K562 (cell line): ENCODE measurements around the gene SRCAP. TPM values are rescaled to one million over a fixed set of nuclear protein-coding genes. Genes with fewer than 3 reads are reported as not detected.

Experiments
- ATAC-seq: fragments of 200-7000 bp; cut with Tn5 transposase; 3 replicates; pipeline ENCODE4 v1.9.1; 2020; ENCODE audit warnings: moderate library complexity
- BruUV-seq: library from RNA; stranded (reverse); fragments of 400-500 nt; replicated peaks from 2 replicates; lab custom pipeline; 2021; lab: Mats Ljungman, UMichigan
- CTCF ChIA-PET: fragments of 300-600 bp; formaldehyde crosslinking; extraction: SDS; loops from one replicate; lab custom pipeline; 2021; ENCODE audit warnings: low intra/inter-chr PET ratio; lab: Yijun Ruan, JAX
- POLR2A ChIA-PET: fragments of 300-600, 350-650 bp; sonication (Branson Sonifier 250); formaldehyde crosslinking; extraction: SDS; loops from one replicate; lab custom pipeline; 2021; ENCODE audit warnings: antibody characterized with exemption, inconsistent platforms; lab: Yijun Ruan, JAX
- DNase-seq, 4 experiments: peaks; one replicate each; pipeline versions ENCODE4 v3.0.0 to v3.0.0-alpha.2; 2011 to 2018; ENCODE audit warnings: low spot score in 3 of 4, mixed read lengths in 3 of 4; ENCODE audit errors: extremely low read depth in 1 of 4
- FAIRE-seq: peaks from 2 replicates; lab custom pipeline; 2011; peaks lifted over from hg19 to GRCh38; lab: Jason Lieb, UNC
- H2AFZ ChIP-seq: 2 replicates; pipeline ENCODE4 v1.6.0; 2011; ENCODE audit warnings: low read depth, low read length, control low read depth, inconsistent platforms
- H3K27ac ChIP-seq: fragments of 200-600 bp; 3 replicates; pipeline ENCODE4 v1.8.0; 2011; ENCODE audit warnings: low read depth, mild to moderate bottlenecking, control low read depth, inconsistent platforms, low read length, moderate library complexity, mixed read lengths; ENCODE audit errors: extremely low read depth
- H3K27me3 ChIP-seq, 2 experiments: fragments of 300-600 bp in 1 of 2; 2 replicates in 1 of 2; 3 replicates in 1 of 2; pipeline versions ENCODE4 v1.6.0 to v1.8.0; 2011; ENCODE audit warnings: inconsistent platforms in 2 of 2, low read length in 2 of 2, mild to moderate bottlenecking in 1 of 2, mixed read lengths in 1 of 2, moderate library complexity in 1 of 2; ENCODE audit not compliant: control insufficient read depth in 2 of 2, insufficient read depth in 2 of 2
- H3K36me3 ChIP-seq: fragments of 300-600 bp; 3 replicates; pipeline ENCODE4 v1.8.0; 2011; ENCODE audit warnings: mild to moderate bottlenecking, low read length, inconsistent platforms; ENCODE audit not compliant: control insufficient read depth, insufficient read depth
- H3K4me1 ChIP-seq, 2 experiments: fragments of 200-600 bp in 1 of 2; replicated peaks in 1 of 2; 2 replicates in 1 of 2; 3 replicates in 1 of 2; pipeline versions ENCODE4 v1.5.1 to v1.8.0; 2011; ENCODE audit warnings: inconsistent platforms in 2 of 2, low read length in 2 of 2, mild to moderate bottlenecking in 1 of 2, mixed read lengths in 1 of 2, moderate library complexity in 1 of 2; ENCODE audit not compliant: control insufficient read depth in 2 of 2, insufficient read depth in 2 of 2
- H3K4me2 ChIP-seq: 2 replicates; pipeline ENCODE4 v1.6.1; 2011; ENCODE audit warnings: low read length, control low read depth, inconsistent platforms, mixed read lengths; ENCODE audit not compliant: insufficient read depth
- H3K4me3 ChIP-seq: fragments of 200-600 bp; sonication (generic), shearing (Covaris generic); 2 replicates; pipeline ENCODE4 v1.5.1; 2016; ENCODE audit warnings: control low read depth, inconsistent platforms
- H3K79me2 ChIP-seq: fragments of 200-600 bp; 3 replicates; pipeline ENCODE4 v1.8.0; 2011; ENCODE audit warnings: low read length, inconsistent platforms; ENCODE audit not compliant: control insufficient read depth, insufficient read depth
- H3K9ac ChIP-seq, 2 experiments: 2 replicates each; pipeline versions ENCODE4 v1.6.0 to v1.6.1; 2011; ENCODE audit warnings: low read depth in 2 of 2, low read length in 2 of 2, control low read depth in 1 of 2, inconsistent platforms in 1 of 2, mild to moderate bottlenecking in 1 of 2, mixed read lengths in 1 of 2; ENCODE audit not compliant: insufficient read depth in 1 of 2
- H3K9me1 ChIP-seq: one replicate; pipeline ENCODE4 v1.6.0; 2011; ENCODE audit warnings: inconsistent platforms, mild to moderate bottlenecking, low read length, moderate library complexity; ENCODE audit not compliant: control insufficient read depth, insufficient read depth
- H3K9me3 ChIP-seq: replicated peaks from 2 replicates; pipeline ENCODE4 v1.5.1; 2011; ENCODE audit warnings: low read depth, low read length, inconsistent platforms; ENCODE audit not compliant: control insufficient read depth, insufficient read depth
- H4K20me1 ChIP-seq: replicated peaks from 2 replicates; pipeline ENCODE4 v1.6.1; 2011; ENCODE audit warnings: low read length, inconsistent platforms, mixed read lengths; ENCODE audit not compliant: control insufficient read depth, insufficient read depth
- CBX8 ChIP-seq: fragments of 200-600 bp; sonication (generic); IDR thresholded peaks from 2 replicates; pipeline ENCODE4 v1.6.1; 2012; ENCODE audit warnings: borderline replicate concordance, mixed run types, low read depth, mild to moderate bottlenecking, moderate library complexity, mixed read lengths, low read length, control low read depth, inconsistent platforms; ENCODE audit not compliant: poor library complexity, severe bottlenecking; ENCODE audit errors: extremely low read depth
- ZNF197 ChIP-seq: fragments of 200-800 bp; sonication (Bioruptor generic); IDR thresholded peaks from 2 replicates; pipeline ENCODE4 v1.6.1; 2016; ENCODE audit warnings: low read depth, missing genetic modification characterization, missing compliant biosample characterization
- ZNF324 ChIP-seq: fragments of 250-450 bp; sonication (Bioruptor Pico); IDR thresholded peaks from 2 replicates; pipeline ENCODE4 v1.4.0; 2020; ENCODE audit warnings: mild to moderate bottlenecking
- WGBS: fragments of 100-300 bp; shearing (Covaris generic); methylation state at CpG from one replicate; pipeline ENCODE4 v1.1.6; 2016; ENCODE audit warnings: low coverage, mixed read lengths; ENCODE audit not compliant: insufficient coverage; ENCODE audit errors: missing lambda C conversion rate; 5-methylcytosine and 5-hydroxymethylcytosine counted together
- in situ Hi-C: fragments of 300-500 bp; cut with MboI; formaldehyde crosslinking; loops from 4 replicates; pipeline ENCODE4 v1.15.0; 2018; ENCODE audit warnings: inconsistent platforms, mixed read lengths
- intact Hi-C: fragments of 100-400 bp; cut with micrococcal nuclease; formaldehyde crosslinking; loops from 2 replicates; pipeline ENCODE4 v1.14.2; 2022
- polyA plus RNA-seq, 8 experiments: library from polyadenylated mRNA; depleted of rRNA in 4 of 8; stranded (reverse) in 5 of 8; unstranded in 3 of 8; fragments of >200 nt; fragmentation: Nextera tagmentation in 2 of 8; fragmentation: Illumina TruSeq in 1 of 8; extraction: Ambion mirVana in 2 of 8; extraction: Trizol in 1 of 8; gene quantifications; 2 replicates each; pipeline versions ENCODE4 v1.2.1 to v1.2.3, GENCODE V29; 2011 to 2014; ENCODE audit warnings: inconsistent platforms in 1 of 8, missing spikeins in 1 of 8
- total RNA-seq, 7 experiments: library from RNA; depleted of rRNA in 6 of 7; stranded (reverse); fragments of >200 nt in 6 of 7; fragmentation: Illumina TruSeq in 2 of 7; extraction: Trizol in 2 of 7; gene quantifications; 2 replicates each; pipeline versions ENCODE4 v1.2.1 to v1.2.3, GENCODE V29; 2011 to 2021; ENCODE audit warnings: low replicate concordance in 1 of 7
- TF ChIP-seq, protein P1 (sequence below): fragments of 450-650 bp; formaldehyde crosslinking; IDR thresholded peaks from 2 replicates; pipeline ENCODE4 v1.4.0; 2022; ENCODE audit warnings: mild to moderate bottlenecking, moderate library complexity

The SRCAP gene
- total and polyA plus RNA-seq, 9 of the 15 experiments (the other 6 are each of a cell fraction or from before 2014, with no cell fraction given): 0.21 to 62.6 (median 5.8) TPM

DNA sequence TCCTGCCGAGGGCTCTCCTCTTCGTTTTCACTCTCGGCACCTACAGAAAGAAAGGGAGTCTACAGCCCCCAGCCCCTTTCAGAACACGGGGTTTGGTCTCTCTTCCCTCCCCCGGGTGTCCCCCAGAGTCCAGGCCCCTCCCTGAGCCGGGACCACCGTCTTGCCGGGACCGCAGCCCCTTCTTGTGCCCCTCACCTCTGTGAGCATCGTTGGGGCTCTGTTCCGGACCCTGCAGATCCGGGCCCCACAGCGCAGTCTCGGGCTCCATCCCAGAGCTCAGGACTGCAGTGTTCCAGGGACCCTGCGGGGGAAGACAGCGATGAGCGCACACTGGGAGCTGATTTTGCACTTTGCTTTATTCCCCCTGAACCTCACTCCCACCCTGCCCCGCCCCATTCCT lies 85.2 kb downstream of the SRCAP start:
- no peak for ATAC-seq
- ChIA-PET POLR2A (interaction anchor here (0.6 to 2.0 kb wide), 3 partner anchors 21 to 268 kb away, joined by 3 to 9 read pairs (median 3); partner anchors contain the start of gene PHKG2), CTCF (no interaction called here)

More for the DNA sequence above, 85.2 kb downstream of the SRCAP start:
- no peak overlapping the region for H2AFZ ChIP-seq
- H3K27me3 ChIP-seq: no peaks in the 10 kb centered on the region
- no peak for FAIRE-seq
- TF ChIP-seq, protein P1, sequence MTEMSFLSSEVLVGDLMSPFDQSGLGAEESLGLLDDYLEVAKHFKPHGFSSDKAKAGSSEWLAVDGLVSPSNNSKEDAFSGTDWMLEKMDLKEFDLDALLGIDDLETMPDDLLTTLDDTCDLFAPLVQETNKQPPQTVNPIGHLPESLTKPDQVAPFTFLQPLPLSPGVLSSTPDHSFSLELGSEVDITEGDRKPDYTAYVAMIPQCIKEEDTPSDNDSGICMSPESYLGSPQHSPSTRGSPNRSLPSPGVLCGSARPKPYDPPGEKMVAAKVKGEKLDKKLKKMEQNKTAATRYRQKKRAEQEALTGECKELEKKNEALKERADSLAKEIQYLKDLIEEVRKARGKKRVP (CRISPR knock-in tag): no peak
- TF ChIP-seq CBX8 (no peak), ZNF324 (CRISPR knock-in tag) (no peak), ZNF197 (CRISPR knock-in tag) (no peak)
- TF ChIP-seq, all 486 proteins: peak for 0
- in situ Hi-C loops (no loop called here), intact Hi-C loops (no loop called here)
- no TSS peak for BruUV-seq
- H3K9me3 ChIP-seq: no peaks in the 10 kb centered on the region
- DNase-seq: no peak
- no peaks in the 10 kb centered on the region for H3K9me1 ChIP-seq
- no peaks in the 10 kb centered on the region for H4K20me1 ChIP-seq
- no peak overlapping the region for H3K4me2 ChIP-seq
- H3K27ac ChIP-seq: no peak overlapping the region
- H3K4me3 ChIP-seq: no peak overlapping the region
- H3K4me1 ChIP-seq: peaks cover 14 to 38% of the 10 kb centered on the region in 2 experiments; a peak in 4 of 5 replicates
- peaks cover 50% of the 10 kb centered on the region; the same call in 1 of the 3 replicates for H3K36me3 ChIP-seq
- H3K9ac ChIP-seq: no peak overlapping the region
- peaks cover 28% of the 10 kb centered on the region for H3K79me2 ChIP-seq
- 88% methylated on average over 7 of the region's 18 CpGs for WGBS
